PC-9 (cell line): Measurements from ENCODE around the gene C5.
A peak's percentile ranks its signal among the peaks of the same experiment; 100 is the strongest.

Experiments used
- EZH2 ChIP-seq: fragments of 200-600 bp; sonication (generic); IDR thresholded peaks from 2 replicates; pipeline ENCODE4 v1.8.0; 2017; ENCODE audit warnings: antibody characterized with exemption, low read depth
- TF ChIP-seq, protein P1 (sequence below): fragments of 200-600 bp; sonication (generic); conservative IDR thresholded peaks from 2 replicates; pipeline ENCODE4 v1.6.1; 2017; ENCODE audit warnings: mixed run types, antibody characterized with exemption, mild to moderate bottlenecking, moderate library complexity

- TF ChIP-seq, protein P1, sequence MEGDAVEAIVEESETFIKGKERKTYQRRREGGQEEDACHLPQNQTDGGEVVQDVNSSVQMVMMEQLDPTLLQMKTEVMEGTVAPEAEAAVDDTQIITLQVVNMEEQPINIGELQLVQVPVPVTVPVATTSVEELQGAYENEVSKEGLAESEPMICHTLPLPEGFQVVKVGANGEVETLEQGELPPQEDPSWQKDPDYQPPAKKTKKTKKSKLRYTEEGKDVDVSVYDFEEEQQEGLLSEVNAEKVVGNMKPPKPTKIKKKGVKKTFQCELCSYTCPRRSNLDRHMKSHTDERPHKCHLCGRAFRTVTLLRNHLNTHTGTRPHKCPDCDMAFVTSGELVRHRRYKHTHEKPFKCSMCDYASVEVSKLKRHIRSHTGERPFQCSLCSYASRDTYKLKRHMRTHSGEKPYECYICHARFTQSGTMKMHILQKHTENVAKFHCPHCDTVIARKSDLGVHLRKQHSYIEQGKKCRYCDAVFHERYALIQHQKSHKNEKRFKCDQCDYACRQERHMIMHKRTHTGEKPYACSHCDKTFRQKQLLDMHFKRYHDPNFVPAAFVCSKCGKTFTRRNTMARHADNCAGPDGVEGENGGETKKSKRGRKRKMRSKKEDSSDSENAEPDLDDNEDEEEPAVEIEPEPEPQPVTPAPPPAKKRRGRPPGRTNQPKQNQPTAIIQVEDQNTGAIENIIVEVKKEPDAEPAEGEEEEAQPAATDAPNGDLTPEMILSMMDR: peak; percentile 59
- no peak for TF ChIP-seq EZH2
These were observed 21.8 kb upstream of the C5 start for GRCh38 chr9:121071756-121072421.
